H1 (cell line): ENCODE results near the gene PLEKHG5. TPM values are rescaled to one million over a fixed set of nuclear protein-coding genes. Genes with fewer than 3 reads are reported as not detected.

ENCODE experiments used
- CTCF ChIA-PET: fragments of 300-600 bp; sonication (Branson Sonifier 250); formaldehyde crosslinking; loops from one replicate; lab custom pipeline; 2021; ENCODE audit not compliant: partially characterized antibody; lab: Charles Lee
- POLR2A ChIA-PET: fragments of 300-600 bp; sonication (Branson Sonifier 250); formaldehyde crosslinking; loops from one replicate; lab custom pipeline; 2021; ENCODE audit warnings: inconsistent platforms; ENCODE audit not compliant: partially characterized antibody; lab: Charles Lee
- DNase-seq, 2 experiments: peaks; one replicate each; pipeline versions ENCODE4 v3.0.0 to v3.0.0-alpha.2; 2010 to 2022; ENCODE audit warnings: low spot score in 2 of 2, low read depth in 1 of 2, mixed read lengths in 1 of 2
- FAIRE-seq: peaks from 2 replicates; lab custom pipeline; 2011; peaks lifted over from hg19 to GRCh38; lab: Jason Lieb, UNC
- H2AFZ ChIP-seq: 2 replicates; pipeline ENCODE4 v1.8.1; 2012; ENCODE audit warnings: low read length, inconsistent platforms
- H2AK5ac ChIP-seq: 2 replicates; pipeline ENCODE4 v1.6.1; 2013; ENCODE audit warnings: low read depth, low read length
- H2BK120ac ChIP-seq: replicated peaks from 2 replicates; pipeline ENCODE3; 2013; ENCODE audit warnings: low read depth, low read length, inconsistent platforms
- H2BK12ac ChIP-seq: 2 replicates; pipeline ENCODE4 v1.6.1; 2013; ENCODE audit warnings: low read depth, low read length
- H2BK15ac ChIP-seq: 2 replicates; pipeline ENCODE4 v1.6.1; 2013; ENCODE audit warnings: low read length
- H2BK20ac ChIP-seq: 2 replicates; pipeline ENCODE4 v1.6.1; 2013; ENCODE audit warnings: low read length
- H2BK5ac ChIP-seq: 2 replicates; pipeline ENCODE4 v1.6.1; 2013; ENCODE audit warnings: low read depth, low read length
- H3K14ac ChIP-seq: 2 replicates; pipeline ENCODE4 v1.6.1; 2013; ENCODE audit warnings: inconsistent platforms; ENCODE audit not compliant: insufficient read length
- H3K18ac ChIP-seq: 2 replicates; pipeline ENCODE4 v1.6.1; 2013; ENCODE audit warnings: low read length; ENCODE audit errors: extremely low read depth
- H3K23ac ChIP-seq: 2 replicates; pipeline ENCODE4 v1.6.1; 2013; ENCODE audit warnings: inconsistent platforms; ENCODE audit not compliant: insufficient read length
- H3K23me2 ChIP-seq: 2 replicates; pipeline ENCODE4 v1.6.1; 2013; ENCODE audit warnings: low read depth, low read length
- H3K27ac ChIP-seq: 2 replicates; pipeline ENCODE4 v1.6.1; 2011; ENCODE audit warnings: low read depth, low read length, inconsistent platforms
- H3K27me3 ChIP-seq, 4 experiments: replicated peaks in 1 of 4; 1 replicate in 1 of 4; 2 replicates in 3 of 4; pipeline versions ENCODE4 v1.6.1 to v1.8.1; 2011 to 2013; ENCODE audit warnings: low read length in 3 of 4, mild to moderate bottlenecking in 3 of 4, inconsistent platforms in 2 of 4, mixed read lengths in 2 of 4, moderate library complexity in 1 of 4; ENCODE audit not compliant: control insufficient read depth in 3 of 4, insufficient read depth in 3 of 4; ENCODE audit errors: extremely low read depth in 1 of 4
- H3K36me3 ChIP-seq, 4 experiments: 2 replicates each; pipeline versions ENCODE4 v1.6.1 to v1.8.1; 2011 to 2013; ENCODE audit warnings: mild to moderate bottlenecking in 4 of 4, low read length in 3 of 4, moderate library complexity in 2 of 4, control low read depth in 1 of 4, inconsistent platforms in 1 of 4; ENCODE audit not compliant: insufficient read depth in 4 of 4, control insufficient read depth in 2 of 4
- H3K4ac ChIP-seq: replicated peaks from 2 replicates; pipeline ENCODE3; 2013; ENCODE audit warnings: low read length, low read depth, mixed read lengths, inconsistent platforms; ENCODE audit not compliant: insufficient read length
- H3K4me1 ChIP-seq, 4 experiments: replicated peaks in 1 of 4; 1 replicate in 1 of 4; 2 replicates in 3 of 4; pipeline versions ENCODE4 v1.6.1 to v1.8.1; 2011 to 2013; ENCODE audit warnings: low read length in 3 of 4, inconsistent platforms in 2 of 4, mixed read lengths in 1 of 4; ENCODE audit not compliant: insufficient read depth in 4 of 4, control insufficient read depth in 3 of 4
- H3K4me2 ChIP-seq, 2 experiments: 2 replicates each; pipeline versions ENCODE4 v1.6.1 to v1.8.1; 2011 to 2013; ENCODE audit warnings: low read depth in 2 of 2, low read length in 2 of 2, control low read depth in 1 of 2, inconsistent platforms in 1 of 2, mild to moderate bottlenecking in 1 of 2; ENCODE audit not compliant: insufficient read depth in 1 of 2
- H3K4me3 ChIP-seq, 4 experiments: fragments of 200-600, 300-600 bp in 1 of 4; sonication (generic), shearing (Covaris generic), sonication (Bioruptor Twin) in 1 of 4; 2 replicates each; pipeline versions ENCODE4 v1.5.1 to v1.8.1; 2011 to 2016; ENCODE audit warnings: low read length in 4 of 4, low read depth in 3 of 4, control low read depth in 2 of 4, inconsistent platforms in 2 of 4, mild to moderate bottlenecking in 2 of 4, mixed read lengths in 1 of 4, moderate library complexity in 1 of 4; ENCODE audit not compliant: insufficient read depth in 2 of 4; ENCODE audit errors: extremely low read depth in 1 of 4
- H3K56ac ChIP-seq: replicated peaks from 2 replicates; pipeline ENCODE3; 2013; ENCODE audit warnings: low read depth, mild to moderate bottlenecking, mixed read lengths, low read length, inconsistent platforms; ENCODE audit not compliant: insufficient read length
- H3K79me1 ChIP-seq: 2 replicates; pipeline ENCODE4 v1.6.1; 2013; ENCODE audit warnings: low read depth, low read length, control low read depth
- H3K79me2 ChIP-seq, 2 experiments: 2 replicates each; pipeline versions ENCODE4 v1.6.1 to v1.8.1; 2012 to 2013; ENCODE audit warnings: low read length in 2 of 2, mild to moderate bottlenecking in 2 of 2, inconsistent platforms in 1 of 2; ENCODE audit not compliant: insufficient read depth in 2 of 2, control insufficient read depth in 1 of 2
- H3K9ac ChIP-seq, 4 experiments: replicated peaks in 1 of 4; 1 replicate in 1 of 4; 2 replicates in 3 of 4; pipeline versions ENCODE4 v1.6.1 to v1.8.1; 2011 to 2013; ENCODE audit warnings: low read depth in 3 of 4, low read length in 3 of 4, control low read depth in 2 of 4, mild to moderate bottlenecking in 2 of 4, moderate library complexity in 2 of 4, inconsistent platforms in 1 of 4; ENCODE audit errors: extremely low read depth in 1 of 4
- H3K9me3 ChIP-seq, 2 experiments: 2 replicates each; pipeline versions ENCODE4 v1.6.1 to v1.8.1; 2012 to 2013; ENCODE audit warnings: mild to moderate bottlenecking in 2 of 2, moderate library complexity in 2 of 2, control low read depth in 1 of 2, inconsistent platforms in 1 of 2, low read depth in 1 of 2, low read length in 1 of 2, mixed read lengths in 1 of 2; ENCODE audit not compliant: insufficient read depth in 2 of 2
- H4K20me1 ChIP-seq, 2 experiments: replicated peaks in 1 of 2; 2 replicates each; pipeline versions ENCODE3 to v1.8.1; 2011 to 2013; ENCODE audit warnings: inconsistent platforms in 2 of 2, low read length in 2 of 2, mild to moderate bottlenecking in 1 of 2; ENCODE audit not compliant: insufficient read depth in 2 of 2, control insufficient read depth in 1 of 2
- H4K5ac ChIP-seq: 2 replicates; pipeline ENCODE4 v1.6.1; 2013; ENCODE audit warnings: low read length, low read depth, mixed read lengths, inconsistent platforms; ENCODE audit not compliant: insufficient read length
- H4K8ac ChIP-seq: 2 replicates; pipeline ENCODE4 v1.8.0; 2013; ENCODE audit warnings: mild to moderate bottlenecking, moderate library complexity, low read length, inconsistent platforms; ENCODE audit not compliant: insufficient read depth; ENCODE audit errors: extremely low read depth
- H4K91ac ChIP-seq: replicated peaks from 2 replicates; pipeline ENCODE3; 2013; ENCODE audit warnings: low read length, mixed read lengths, inconsistent platforms; ENCODE audit not compliant: insufficient read length
- EZH2 ChIP-seq: fragments of 200-600 bp; sonication (generic); IDR thresholded peaks from 2 replicates; pipeline ENCODE4 v1.7.1; 2012; ENCODE audit warnings: low read depth, mild to moderate bottlenecking, moderate library complexity, low read length, inconsistent platforms; ENCODE audit not compliant: severe bottlenecking
- KDM4A ChIP-seq: IDR thresholded peaks from one replicate; pipeline ENCODE4 v1.7.1; 2012; ENCODE audit warnings: low read depth, mild to moderate bottlenecking, moderate library complexity, low read length, inconsistent platforms; ENCODE audit not compliant: severe bottlenecking
- PHF8 ChIP-seq: fragments of 200-600 bp; sonication (generic); conservative IDR thresholded peaks from 2 replicates; pipeline ENCODE4 v1.7.1; 2012; ENCODE audit warnings: low read depth, mild to moderate bottlenecking, inconsistent platforms, low read length, moderate library complexity
- RBBP5 ChIP-seq: IDR thresholded peaks from 2 replicates; pipeline ENCODE4 v1.7.1; 2012; ENCODE audit warnings: low read depth, mild to moderate bottlenecking, inconsistent platforms, low read length, moderate library complexity, borderline replicate concordance
- RXRA ChIP-seq: IDR thresholded peaks from 2 replicates; pipeline ENCODE4 v1.6.1; 2011; ENCODE audit warnings: low read depth, mild to moderate bottlenecking, low read length, moderate library complexity; ENCODE audit not compliant: insufficient read depth
- SUZ12 ChIP-seq: fragments of 200-600 bp; sonication (generic); IDR thresholded peaks from 2 replicates; pipeline ENCODE4 v1.6.1; 2012; ENCODE audit warnings: mild to moderate bottlenecking, inconsistent platforms, low read length, moderate library complexity, mixed read lengths
- TBP ChIP-seq: IDR thresholded peaks from 2 replicates; pipeline ENCODE4 v1.6.1; 2011; ENCODE audit warnings: low read depth, low read length, improper control_type of control experiment
- WGBS, 2 experiments: shearing (Covaris generic) in 1 of 2; methylation state at CpG; one replicate each; pipeline versions ENCODE4 v1.1.6 to v1.1.7; 2013 to 2015; ENCODE audit warnings: low lambda C conversion rate in 2 of 2, mixed read lengths in 2 of 2, inconsistent platforms in 1 of 2, low coverage in 1 of 2, missing lambda C conversion rate in 1 of 2; ENCODE audit not compliant: insufficient replicate concordance in 2 of 2, insufficient coverage in 1 of 2, insufficient read length in 1 of 2; ENCODE audit errors: extremely low coverage in 1 of 2, missing lambda C conversion rate in 1 of 2; 5-methylcytosine and 5-hydroxymethylcytosine counted together
- polyA plus RNA-seq, 7 experiments: library from polyadenylated mRNA; depleted of rRNA in 3 of 7; stranded (reverse) in 5 of 7; unstranded in 2 of 7; fragments of >200 nt in 5 of 7; fragments of 200-250 nt in 2 of 7; gene quantifications; 1 replicate in 5 of 7; 2 replicates in 1 of 7; 4 replicates in 1 of 7; pipeline versions ENCODE4 v1.2.1 to v1.2.3, GENCODE V29; 2011 to 2013; ENCODE audit warnings: missing spikeins in 2 of 7, mixed read lengths in 2 of 7
- total RNA-seq: library from RNA; stranded (reverse); fragmentation: NEBNext Ultra II Directional; extraction: Animal tissue kit (Norgen Biotek cat#: 25700); gene quantifications from 2 replicates; pipeline ENCODE4 v1.2.1, GENCODE V29; 2021

Gene PLEKHG5
- total and polyA plus RNA-seq, 2 of the 8 experiments (the other 6 are each of a cell fraction or from before 2014, with no cell fraction given): 10.4 to 13.8 TPM

- Histone ChIP-seq H2BK20ac (no peak overlapping the region), H3K79me2 (no peaks in the 10 kb centered on the region), H4K8ac (peak overlapping the region; percentile 75), H3K56ac (peak overlapping the region; percentile 73), H2BK12ac (0 out of 2 replicates have a peak overlapping the region, but pooled peaks have one; percentile 27), H3K9ac (peak overlapping the region in 2 of 4 experiments; percentile 20 to 34; a peak in 3 of 7 replicates), H3K9me3 (no peaks in the 10 kb centered on the region), H2AFZ (no peak overlapping the region), H4K20me1 (peaks cover 2 to 5% of the 10 kb centered on the region in 2 experiments), H3K4me3 (peak overlapping the region; percentile 69 to 73 (median 72)), H2BK5ac (no peak overlapping the region), H3K4me2 (peak overlapping the region; percentile 42 to 74), H3K27ac (no peak overlapping the region), H3K36me3 (no peaks in the 10 kb centered on the region; a peak in 1 of 8 replicates), H3K4me1 (peaks cover 0 to 18% (median 10%) of the 10 kb centered on the region in 4 experiments; a peak in 5 of 7 replicates), H3K4ac (peak overlapping the region; percentile 91), H3K14ac (no peak overlapping the region), H3K79me1 (0 out of 2 replicates have a peak, but pooled peaks cover 2% of the 10 kb centered on the region), H4K91ac (peak overlapping the region; percentile 73), H3K27me3 (peaks cover 0 to 2% (median 0%) of the 10 kb centered on the region in 4 experiments; a peak in 3 of 7 replicates), H3K23ac (no peak overlapping the region), H3K23me2 (peaks cover 8% of the 10 kb centered on the region; the same call in 1 of the 2 replicates), H2BK15ac (no peak overlapping the region), H2BK120ac (no peak overlapping the region), H2AK5ac (no peak overlapping the region), H4K5ac (peak overlapping the region; percentile 29), H3K18ac (peak overlapping the region; percentile 93)
- TF ChIP-seq EZH2 (peak; percentile 49), SUZ12 (0 out of 2 replicates have a peak, but pooled peaks have one; percentile 24), PHF8 (peak; percentile 61), RXRA (no peak), TBP (no peak), RBBP5 (0 out of 2 replicates have a peak, but pooled peaks have one; percentile 28), KDM4A (peak; percentile 68)
- peak in 1 of 2 experiments; percentile 70 for DNase-seq
- ChIA-PET POLR2A (interaction anchor here (0.6 to 1.6 kb wide), 8 partner anchors 9 to 116 kb away, joined by 3 to 4 read pairs (median 3); no protein-coding TSS in a partner anchor), CTCF (interaction anchor here (0.6 to 12.0 kb wide), 33 partner anchors 7 to 399 kb away, joined by 3 to 168 read pairs (median 5); partner anchors contain the start of gene TNFRSF25)
- FAIRE-seq: no peak
- 10% methylated on average over 15 of the region's 80 CpGs; no CpG with 5 or more reads in 1 of the 2 experiments for WGBS, 2 experiments
These were observed 6.0 kb downstream of the PLEKHG5 start for GRCh38 chr1:6485168-6486101.
